ENCODE measurements around the gene CPE.

- TF ChIP-seq POLR2AphosphoS5 (IDR thresholded peaks at IDR 0.05; ENCODE audit: borderline replicate concordance, low read depth, low read length) (no peak), EZH2 (IDR thresholded peaks at IDR 0.05) (no peak), FOXP2 (optimal IDR thresholded peaks at IDR 0.05; ENCODE audit: control extremely low read depth, extremely low read length, insufficient read depth) (no peak)
Observed at GRCh38 chr4:165532976-165533375, 154.2 kb downstream of the CPE start.

All from SK-N-MC (cell line).